Thyroid gland (tissue), 4 donors: ENCODE data around the gene RNF123.
"Not testable (repeated sequence)": the region's sequence is repeated elsewhere in the genome, so short reads cannot be mapped to it uniquely, and the experiment has no call there.

Source experiments
- CTCF ChIP-seq, 6 experiments: fragments of 200-600 bp in 3 of 6; fragments of 450-650 bp in 3 of 6; sonication (generic) in 3 of 6; IDR thresholded peaks; one replicate each; pipeline ENCODE4 v1.5.1; 2016 to 2019; ENCODE audit warnings: antibody characterized with exemption in 6 of 6, mild to moderate bottlenecking in 2 of 6, inconsistent platforms in 1 of 6, moderate library complexity in 1 of 6
- POLR2A ChIP-seq, 2 donors: fragments of 450-650 bp; IDR thresholded peaks; one replicate each; pipeline ENCODE4 v1.6.1; 2017; ENCODE audit warnings: antibody characterized with exemption in 2 of 2, mild to moderate bottlenecking in 2 of 2, moderate library complexity in 1 of 2

GRCh38 chr3:49688338-49689045, 865 bp upstream of the RNF123 start:
- not testable (repeated sequence) for TF ChIP-seq CTCF, POLR2A (IDR thresholded peaks at IDR 0.05)
